K562 (cell line): ENCODE results near the gene MED12. TPM values are rescaled to one million over a fixed set of nuclear protein-coding genes. Genes with fewer than 3 reads are reported as not detected.

ENCODE experiments used
- ATF1 ChIP-seq, 2 experiments: fragments of 450-650 bp in 1 of 2; IDR thresholded peaks; 2 replicates each; pipeline ENCODE4 v1.6.1; 2016; ENCODE audit warnings: missing compliant biosample characterization in 1 of 2, missing genetic modification characterization in 1 of 2
- GTF2E2 ChIP-seq: fragments of 200-800 bp; sonication (Bioruptor generic); IDR thresholded peaks from 2 replicates; pipeline ENCODE4 v1.6.1; 2016; ENCODE audit warnings: missing genetic modification characterization, missing compliant biosample characterization
- MBD2 ChIP-seq: sonication (generic); IDR thresholded peaks from 2 replicates; pipeline ENCODE4 v1.6.1; 2016; ENCODE audit warnings: low read depth, borderline replicate concordance
- POLR2A ChIP-seq: fragments of 450-650 bp; conservative IDR thresholded peaks from 2 replicates; pipeline ENCODE4 v1.6.1; 2016
- POLR2AphosphoS5 ChIP-seq: IDR thresholded peaks from 2 replicates; pipeline ENCODE4 v1.6.1; 2011; ENCODE audit warnings: mild to moderate bottlenecking, low read depth, low read length, moderate library complexity; ENCODE audit not compliant: control insufficient read depth, insufficient read depth
- polyA plus RNA-seq, 8 experiments: library from polyadenylated mRNA; depleted of rRNA in 4 of 8; stranded (reverse) in 5 of 8; unstranded in 3 of 8; fragments of >200 nt; fragmentation: Nextera tagmentation in 2 of 8; fragmentation: Illumina TruSeq in 1 of 8; extraction: Ambion mirVana in 2 of 8; extraction: Trizol in 1 of 8; gene quantifications; 2 replicates each; pipeline versions ENCODE4 v1.2.1 to v1.2.3, GENCODE V29; 2011 to 2014; ENCODE audit warnings: inconsistent platforms in 1 of 8, missing spikeins in 1 of 8
- total RNA-seq, 7 experiments: library from RNA; depleted of rRNA in 6 of 7; stranded (reverse); fragments of >200 nt in 6 of 7; fragmentation: Illumina TruSeq in 2 of 7; extraction: Trizol in 2 of 7; gene quantifications; 2 replicates each; pipeline versions ENCODE4 v1.2.1 to v1.2.3, GENCODE V29; 2011 to 2021; ENCODE audit warnings: low replicate concordance in 1 of 7
- TF ChIP-seq, protein P1 (sequence below), 2 experiments: fragments of 450-650 bp; formaldehyde crosslinking in 1 of 2; IDR thresholded peaks; 2 replicates each; pipeline versions ENCODE4 v1.4.0 to v1.6.1; 2014 to 2020; ENCODE audit warnings: mild to moderate bottlenecking in 2 of 2, borderline replicate concordance in 1 of 2, low read depth in 1 of 2
- TF ChIP-seq, protein P2 (sequence below), 2 experiments: fragments of 150-350 bp in 1 of 2; IDR thresholded peaks; 2 replicates each; pipeline ENCODE4 v1.6.1; 2012 to 2016; ENCODE audit warnings: low read depth in 2 of 2, low read length in 2 of 2, mild to moderate bottlenecking in 1 of 2, moderate library complexity in 1 of 2
- TF ChIP-seq, protein P3 (sequence below): sonication (generic); formaldehyde crosslinking; IDR thresholded peaks from 2 replicates; pipeline ENCODE4 v1.9.0; 2022; ENCODE audit warnings: mild to moderate bottlenecking, missing genetic modification reagents

Gene MED12
- total and polyA plus RNA-seq, 9 of the 15 experiments (the other 6 are each of a cell fraction or from before 2014, with no cell fraction given): 1.6 to 49.7 (median 8.6) TPM

GRCh38 chrX:71181910-71182799 is 63.8 kb downstream of the MED12 start (continued):
- TF ChIP-seq, protein P1, sequence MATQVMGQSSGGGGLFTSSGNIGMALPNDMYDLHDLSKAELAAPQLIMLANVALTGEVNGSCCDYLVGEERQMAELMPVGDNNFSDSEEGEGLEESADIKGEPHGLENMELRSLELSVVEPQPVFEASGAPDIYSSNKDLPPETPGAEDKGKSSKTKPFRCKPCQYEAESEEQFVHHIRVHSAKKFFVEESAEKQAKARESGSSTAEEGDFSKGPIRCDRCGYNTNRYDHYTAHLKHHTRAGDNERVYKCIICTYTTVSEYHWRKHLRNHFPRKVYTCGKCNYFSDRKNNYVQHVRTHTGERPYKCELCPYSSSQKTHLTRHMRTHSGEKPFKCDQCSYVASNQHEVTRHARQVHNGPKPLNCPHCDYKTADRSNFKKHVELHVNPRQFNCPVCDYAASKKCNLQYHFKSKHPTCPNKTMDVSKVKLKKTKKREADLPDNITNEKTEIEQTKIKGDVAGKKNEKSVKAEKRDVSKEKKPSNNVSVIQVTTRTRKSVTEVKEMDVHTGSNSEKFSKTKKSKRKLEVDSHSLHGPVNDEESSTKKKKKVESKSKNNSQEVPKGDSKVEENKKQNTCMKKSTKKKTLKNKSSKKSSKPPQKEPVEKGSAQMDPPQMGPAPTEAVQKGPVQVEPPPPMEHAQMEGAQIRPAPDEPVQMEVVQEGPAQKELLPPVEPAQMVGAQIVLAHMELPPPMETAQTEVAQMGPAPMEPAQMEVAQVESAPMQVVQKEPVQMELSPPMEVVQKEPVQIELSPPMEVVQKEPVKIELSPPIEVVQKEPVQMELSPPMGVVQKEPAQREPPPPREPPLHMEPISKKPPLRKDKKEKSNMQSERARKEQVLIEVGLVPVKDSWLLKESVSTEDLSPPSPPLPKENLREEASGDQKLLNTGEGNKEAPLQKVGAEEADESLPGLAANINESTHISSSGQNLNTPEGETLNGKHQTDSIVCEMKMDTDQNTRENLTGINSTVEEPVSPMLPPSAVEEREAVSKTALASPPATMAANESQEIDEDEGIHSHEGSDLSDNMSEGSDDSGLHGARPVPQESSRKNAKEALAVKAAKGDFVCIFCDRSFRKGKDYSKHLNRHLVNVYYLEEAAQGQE (IDR thresholded peaks at IDR 0.05; ENCODE audit: borderline replicate concordance): peak; percentile 19; the same call in 1 of the 2 replicates
- TF ChIP-seq, protein P1 (CRISPR knock-in tag; IDR thresholded peaks at IDR 0.05; ENCODE audit: low read depth): no peak
- TF ChIP-seq MBD2 (no peak; the same call in 1 of the 2 replicates), ATF1 (CRISPR knock-in tag; IDR thresholded peaks at IDR 0.05) (no peak), ATF1 (tag; IDR thresholded peaks at IDR 0.05) (peak; percentile 60), GTF2E2 (tag) (peak; percentile 91), POLR2AphosphoS5 (peak; percentile 86), POLR2A (peak; percentile 86)
- TF ChIP-seq, protein P2, sequence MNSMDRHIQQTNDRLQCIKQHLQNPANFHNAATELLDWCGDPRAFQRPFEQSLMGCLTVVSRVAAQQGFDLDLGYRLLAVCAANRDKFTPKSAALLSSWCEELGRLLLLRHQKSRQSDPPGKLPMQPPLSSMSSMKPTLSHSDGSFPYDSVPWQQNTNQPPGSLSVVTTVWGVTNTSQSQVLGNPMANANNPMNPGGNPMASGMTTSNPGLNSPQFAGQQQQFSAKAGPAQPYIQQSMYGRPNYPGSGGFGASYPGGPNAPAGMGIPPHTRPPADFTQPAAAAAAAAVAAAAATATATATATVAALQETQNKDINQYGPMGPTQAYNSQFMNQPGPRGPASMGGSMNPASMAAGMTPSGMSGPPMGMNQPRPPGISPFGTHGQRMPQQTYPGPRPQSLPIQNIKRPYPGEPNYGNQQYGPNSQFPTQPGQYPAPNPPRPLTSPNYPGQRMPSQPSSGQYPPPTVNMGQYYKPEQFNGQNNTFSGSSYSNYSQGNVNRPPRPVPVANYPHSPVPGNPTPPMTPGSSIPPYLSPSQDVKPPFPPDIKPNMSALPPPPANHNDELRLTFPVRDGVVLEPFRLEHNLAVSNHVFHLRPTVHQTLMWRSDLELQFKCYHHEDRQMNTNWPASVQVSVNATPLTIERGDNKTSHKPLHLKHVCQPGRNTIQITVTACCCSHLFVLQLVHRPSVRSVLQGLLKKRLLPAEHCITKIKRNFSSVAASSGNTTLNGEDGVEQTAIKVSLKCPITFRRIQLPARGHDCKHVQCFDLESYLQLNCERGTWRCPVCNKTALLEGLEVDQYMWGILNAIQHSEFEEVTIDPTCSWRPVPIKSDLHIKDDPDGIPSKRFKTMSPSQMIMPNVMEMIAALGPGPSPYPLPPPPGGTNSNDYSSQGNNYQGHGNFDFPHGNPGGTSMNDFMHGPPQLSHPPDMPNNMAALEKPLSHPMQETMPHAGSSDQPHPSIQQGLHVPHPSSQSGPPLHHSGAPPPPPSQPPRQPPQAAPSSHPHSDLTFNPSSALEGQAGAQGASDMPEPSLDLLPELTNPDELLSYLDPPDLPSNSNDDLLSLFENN (IDR thresholded peaks at IDR 0.05; ENCODE audit: low read depth in 2 of 2, low read length in 2 of 2): 0 out of 4 replicates have a peak, but pooled peaks of 1 of the 2 experiments have one; percentile 28
- TF ChIP-seq, protein P3, sequence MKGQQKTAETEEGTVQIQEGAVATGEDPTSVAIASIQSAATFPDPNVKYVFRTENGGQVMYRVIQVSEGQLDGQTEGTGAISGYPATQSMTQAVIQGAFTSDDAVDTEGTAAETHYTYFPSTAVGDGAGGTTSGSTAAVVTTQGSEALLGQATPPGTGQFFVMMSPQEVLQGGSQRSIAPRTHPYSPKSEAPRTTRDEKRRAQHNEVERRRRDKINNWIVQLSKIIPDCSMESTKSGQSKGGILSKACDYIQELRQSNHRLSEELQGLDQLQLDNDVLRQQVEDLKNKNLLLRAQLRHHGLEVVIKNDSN: peak; percentile 86
